ENCODE results near the gene ELL. TPM values are rescaled to one million over a fixed set of nuclear protein-coding genes. Genes with fewer than 3 reads are reported as not detected.

ELL gene
- total and polyA plus RNA-seq, 7 donors: 6.2 to 20.2 (median 11.5) TPM

- TF ChIP-seq POLR2A (IDR thresholded peaks at IDR 0.05): no peak
- peak in 2 of 4 donors; percentile 5 to 19 for TF ChIP-seq POLR2AphosphoS5 (IDR thresholded peaks at IDR 0.05)
- TF ChIP-seq CTCF (IDR thresholded peaks at IDR 0.05): peak in 1 of 4 experiments; percentile 17
- TF ChIP-seq EP300 (IDR thresholded peaks at IDR 0.05): no peak
- Histone ChIP-seq H3K4me1 (peaks cover 0 to 10% (median 0%) of the 10 kb centered on the region in 4 donors), H3K27me3 (peaks cover 8 to 17% (median 11%) of the 10 kb centered on the region in 3 donors), H3K4me3 (no peak overlapping the region), H3K36me3 (no peaks in the 10 kb centered on the region), H3K9me3 (no peaks in the 10 kb centered on the region), H3K27ac (peak overlapping the region in 3 of 4 donors; percentile 27 to 47 (median 39))
- 18 to 32% methylated on average over 7 of the region's 7 CpGs for WGBS, 2 donors
- intact Hi-C loops (cut with DNase I): no loop called here
- peak; percentile 84 for DNase-seq
These were observed 120.2 kb downstream of the ELL start for GRCh38 chr19:18401580-18402112.

GRCh38 chr19:18399008-18399407 is 122.9 kb downstream of the ELL start:
- Histone ChIP-seq H3K4me3 (no peak overlapping the region), H3K27me3 (peaks cover 10 to 25% (median 19%) of the 10 kb centered on the region in 3 donors), H3K4me1 (peaks cover 0 to 10% (median 0%) of the 10 kb centered on the region in 4 donors), H3K36me3 (no peaks in the 10 kb centered on the region), H3K27ac (no peak overlapping the region), H3K9me3 (no peaks in the 10 kb centered on the region)
- TF ChIP-seq POLR2A (IDR thresholded peaks at IDR 0.05): no peak
- peak in 2 of 4 donors; percentile 15 to 18 for TF ChIP-seq POLR2AphosphoS5 (IDR thresholded peaks at IDR 0.05)
- intact Hi-C loops (cut with DNase I): no loop called here
- no peak for DNase-seq
- 18 to 50% methylated on average over 6 of the region's 6 CpGs for WGBS, 2 donors

GRCh38 chr19:18397242-18398202 is 124.3 kb downstream of the ELL start, which contains the start of gene LRRC25:
LRRC25 (minus strand) TSS chr19:18397622; CDS start chr19:18396963, 659 bp downstream.
- intact Hi-C loops (cut with DNase I): no loop called here
- WGBS, 2 donors: 11 to 13% methylated on average over 33 of the region's 33 CpGs
- peak; percentile 77 for DNase-seq
- Histone ChIP-seq H3K4me1 (peaks cover 0 to 10% (median 0%) of the 10 kb centered on the region in 4 donors), H3K36me3 (no peaks in the 10 kb centered on the region), H3K27ac (peak within 1 kb of the TSS in 2 of 4 donors; percentile 18 to 30), H3K9me3 (no peaks in the 10 kb centered on the region), H3K27me3 (peaks cover 10 to 25% (median 19%) of the 10 kb centered on the region in 3 donors), H3K4me3 (peak within 1 kb of the TSS in 3 of 4 donors; percentile 7 to 42 (median 34))
- TF ChIP-seq POLR2AphosphoS5 (IDR thresholded peaks at IDR 0.05): peak in 3 of 4 donors; percentile 19 to 49 (median 43)
- TF ChIP-seq POLR2A (IDR thresholded peaks at IDR 0.05): no peak

GRCh38 chr19:18396471-18397241 is 125.2 kb downstream of the ELL start:
- TF ChIP-seq EP300 (IDR thresholded peaks at IDR 0.05): no peak
- TF ChIP-seq POLR2AphosphoS5 (IDR thresholded peaks at IDR 0.05): no peak
- no peak for TF ChIP-seq POLR2A (IDR thresholded peaks at IDR 0.05)
- no peak for TF ChIP-seq CTCF (IDR thresholded peaks at IDR 0.05)
- no peaks in the 10 kb centered on the region for H3K9me3 ChIP-seq
- peak overlapping the region in 1 of 4 donors; percentile 7 for H3K27ac ChIP-seq
- H3K36me3 ChIP-seq: no peaks in the 10 kb centered on the region
- intact Hi-C loops (cut with DNase I): no loop called here
- peaks cover 0 to 10% (median 0%) of the 10 kb centered on the region in 4 donors for H3K4me1 ChIP-seq
- no peak for DNase-seq
- peaks cover 10 to 25% (median 19%) of the 10 kb centered on the region in 3 donors for H3K27me3 ChIP-seq
- peak overlapping the region in 3 of 4 donors; percentile 7 to 42 (median 34) for H3K4me3 ChIP-seq
- WGBS, 2 donors: 49 to 71% methylated on average over 37 of the region's 37 CpGs

GRCh38 chr19:18393836-18394235 is 128.0 kb downstream of the ELL start:
- Histone ChIP-seq H3K4me3 (peak overlapping the region in 2 of 4 donors; percentile 5 to 17), H3K27ac (peak overlapping the region in 1 of 4 donors; percentile 21), H3K4me1 (peaks cover 0 to 10% (median under 1%) of the 10 kb centered on the region in 4 donors), H3K27me3 (peaks cover 10 to 25% (median 19%) of the 10 kb centered on the region in 3 donors), H3K9me3 (peaks cover 0 to 5% (median 0%) of the 10 kb centered on the region in 4 donors), H3K36me3 (no peaks in the 10 kb centered on the region)
- TF ChIP-seq CTCF (IDR thresholded peaks at IDR 0.05): no peak
- 70 to 87% methylated on average over 7 of the region's 7 CpGs for WGBS, 2 donors
- intact Hi-C loops (cut with DNase I): no loop called here
- no peak for DNase-seq

Data from sigmoid colon (tissue), 7 donors.